ENCODE measurements around the gene COPRS. TPM values are rescaled to one million over a fixed set of nuclear protein-coding genes. Genes with fewer than 3 reads are reported as not detected.

Gene COPRS
- total and polyA plus RNA-seq, 4 donors = 15.4 to 50.6 (median 27.6) TPM

- Histone ChIP-seq H3K9ac (ENCODE audit: low read depth in 1 of 2, low read length in 2 of 2) (no peak overlapping the region), H3K4me3 (ENCODE audit: low read depth in 1 of 3, low read length in 3 of 3) (no peak overlapping the region), H3K9me3 (ENCODE audit: control insufficient read depth in 4 of 4, low read length in 3 of 4) (no peaks in the 10 kb centered on the region), H3K27me3 (ENCODE audit: control insufficient read depth in 4 of 4, insufficient read depth in 4 of 4, low read length in 3 of 4) (no peaks in the 10 kb centered on the region), H3K36me3 (ENCODE audit: control insufficient read depth in 4 of 4, insufficient read depth in 3 of 4, low read depth in 1 of 4, low read length in 3 of 4) (peaks cover 20 to 67% (median 40%) of the 10 kb centered on the region in 4 donors), H3K4me1 (ENCODE audit: control insufficient read depth in 4 of 4, insufficient read depth in 4 of 4, low read length in 3 of 4) (no peaks in the 10 kb centered on the region), H3K27ac (ENCODE audit: low read depth in 1 of 2, low read length in 2 of 2) (no peak overlapping the region)
- DNase-seq (ENCODE audit: low spot score) = no peak
- WGBS = 87% methylated on average over 4 of the region's 4 CpGs
- no peak for TF ChIP-seq ATF3 (IDR thresholded peaks at IDR 0.05)
- no peak for TF ChIP-seq TAF1 (conservative IDR thresholded peaks at IDR 0.05)
- TF ChIP-seq HNF4G (IDR thresholded peaks at IDR 0.05) = no peak
- no peak for TF ChIP-seq REST (IDR thresholded peaks at IDR 0.05)
- no peak for TF ChIP-seq YY1 (IDR thresholded peaks at IDR 0.05)
- TF ChIP-seq MAX (IDR thresholded peaks at IDR 0.05) = no peak
- no peak for TF ChIP-seq RAD21 (IDR thresholded peaks at IDR 0.05)
- no peak for TF ChIP-seq CTCF (IDR thresholded peaks at IDR 0.05; ENCODE audit: low read depth, low read length, missing input control)
- TF ChIP-seq HNF4A (conservative IDR thresholded peaks at IDR 0.05) = no peak
- TF ChIP-seq RXRA (IDR thresholded peaks at IDR 0.05) = no peak
- TF ChIP-seq FOXA2 (IDR thresholded peaks at IDR 0.05) = no peak
- no peak for TF ChIP-seq ZBTB33 (IDR thresholded peaks at IDR 0.05)
- no peak for TF ChIP-seq JUND (IDR thresholded peaks at IDR 0.05)
Observed at GRCh38 chr17:31888124-31888523, 29.1 kb upstream of the COPRS start.

GRCh38 chr17:31882571-31882970, 23.5 kb upstream of the COPRS start:
- peaks cover 17 to 62% (median 33%) of the 10 kb centered on the region in 4 donors for H3K36me3 ChIP-seq (ENCODE audit: control insufficient read depth in 4 of 4, insufficient read depth in 3 of 4, low read depth in 1 of 4, low read length in 3 of 4)
- 91% methylated on average over 6 of the region's 6 CpGs for WGBS
- TF ChIP-seq MAX (IDR thresholded peaks at IDR 0.05) = no peak
- TF ChIP-seq SP1 (IDR thresholded peaks at IDR 0.05) = no peak
- TF ChIP-seq EGR1 (IDR thresholded peaks at IDR 0.05; ENCODE audit: low read depth in 2 of 2) = no peak

More at GRCh38 chr17:31882571-31882970, 23.5 kb upstream of the COPRS start:
- Histone ChIP-seq H3K27ac (ENCODE audit: low read depth in 1 of 2, low read length in 2 of 2) (no peak overlapping the region), H3K9ac (ENCODE audit: low read depth in 1 of 2, low read length in 2 of 2) (no peak overlapping the region), H3K9me3 (ENCODE audit: control insufficient read depth in 4 of 4, low read length in 3 of 4) (no peaks in the 10 kb centered on the region), H3K27me3 (ENCODE audit: control insufficient read depth in 4 of 4, insufficient read depth in 4 of 4, low read length in 3 of 4) (no peaks in the 10 kb centered on the region), H3K4me1 (ENCODE audit: control insufficient read depth in 4 of 4, insufficient read depth in 4 of 4, low read length in 3 of 4) (peaks cover 0 to 6% (median 0%) of the 10 kb centered on the region in 4 donors), H3K4me3 (ENCODE audit: low read depth in 1 of 3, low read length in 3 of 3) (no peak overlapping the region)
- DNase-seq (ENCODE audit: low spot score) = no peak

Data from liver (tissue), 9 donors.